ENCODE data around the gene CBFA2T3.

CBFA2T3 gene

GRCh38 chr16:88914750-88915368, 62.1 kb downstream of the CBFA2T3 start:
- no peak overlapping the region for H3K4me3 ChIP-seq (ENCODE audit: low read depth in 1 of 2, low read length in 2 of 2)
- H3K27me3 ChIP-seq (ENCODE audit: insufficient read depth, low read length, poor library complexity): no peaks in the 10 kb centered on the region
- no peaks in the 10 kb centered on the region for H3K4me1 ChIP-seq (ENCODE audit: insufficient read depth, low read length)
- H3K9me3 ChIP-seq (ENCODE audit: insufficient read depth, low read length, severe bottlenecking): no peaks in the 10 kb centered on the region
- H3K4me2 ChIP-seq (ENCODE audit: insufficient read depth, low read length): no peak overlapping the region
- H4K20me1 ChIP-seq (ENCODE audit: insufficient read depth, low read length): 0 out of 2 replicates have a peak, but pooled peaks cover 9% of the 10 kb centered on the region
- no peaks in the 10 kb centered on the region for H3K79me2 ChIP-seq (ENCODE audit: insufficient read depth, low read length)
- H3K9ac ChIP-seq (ENCODE audit: low read depth, low read length): no peak overlapping the region
- TF ChIP-seq CTCF (IDR thresholded peaks at IDR 0.05; ENCODE audit: borderline replicate concordance, extremely low read depth, low read length, poor library complexity, severe bottlenecking): no peak
- TF ChIP-seq EZH2 (IDR thresholded peaks at IDR 0.05; ENCODE audit: borderline replicate concordance, low read depth, low read length, severe bottlenecking): no peak
- no peak overlapping the region for H2AFZ ChIP-seq (ENCODE audit: low read depth, low read length)
- H3K27ac ChIP-seq (ENCODE audit: low read length): no peak overlapping the region
- DNase-seq (no peak), ATAC-seq (ENCODE audit: insufficient read depth, low read depth) (no peak)
- H3K36me3 ChIP-seq (ENCODE audit: insufficient read depth, low read length): no peaks in the 10 kb centered on the region

GRCh38 chr16:88913870-88914269, 63.1 kb downstream of the CBFA2T3 start:
- Histone ChIP-seq H3K36me3 (ENCODE audit: insufficient read depth, low read length) (no peaks in the 10 kb centered on the region), H3K9ac (ENCODE audit: low read depth, low read length) (no peak overlapping the region), H3K27me3 (ENCODE audit: insufficient read depth, low read length, poor library complexity) (no peaks in the 10 kb centered on the region), H3K4me1 (ENCODE audit: insufficient read depth, low read length) (no peaks in the 10 kb centered on the region), H3K4me3 (ENCODE audit: low read depth in 1 of 2, low read length in 2 of 2) (no peak overlapping the region), H3K27ac (ENCODE audit: low read length) (no peak overlapping the region), H3K79me2 (ENCODE audit: insufficient read depth, low read length) (no peaks in the 10 kb centered on the region), H2AFZ (ENCODE audit: low read depth, low read length) (no peak overlapping the region), H3K9me3 (ENCODE audit: insufficient read depth, low read length, severe bottlenecking) (no peaks in the 10 kb centered on the region), H4K20me1 (ENCODE audit: insufficient read depth, low read length) (0 out of 2 replicates have a peak, but pooled peaks cover 9% of the 10 kb centered on the region), H3K4me2 (ENCODE audit: insufficient read depth, low read length) (no peak overlapping the region)
- ATAC-seq (ENCODE audit: insufficient read depth, low read depth) (no peak), DNase-seq (no peak)
- TF ChIP-seq EZH2 (IDR thresholded peaks at IDR 0.05; ENCODE audit: borderline replicate concordance, low read depth, low read length, severe bottlenecking) (no peak), CTCF (IDR thresholded peaks at IDR 0.05; ENCODE audit: borderline replicate concordance, extremely low read depth, low read length, poor library complexity, severe bottlenecking) (no peak)

DNA sequence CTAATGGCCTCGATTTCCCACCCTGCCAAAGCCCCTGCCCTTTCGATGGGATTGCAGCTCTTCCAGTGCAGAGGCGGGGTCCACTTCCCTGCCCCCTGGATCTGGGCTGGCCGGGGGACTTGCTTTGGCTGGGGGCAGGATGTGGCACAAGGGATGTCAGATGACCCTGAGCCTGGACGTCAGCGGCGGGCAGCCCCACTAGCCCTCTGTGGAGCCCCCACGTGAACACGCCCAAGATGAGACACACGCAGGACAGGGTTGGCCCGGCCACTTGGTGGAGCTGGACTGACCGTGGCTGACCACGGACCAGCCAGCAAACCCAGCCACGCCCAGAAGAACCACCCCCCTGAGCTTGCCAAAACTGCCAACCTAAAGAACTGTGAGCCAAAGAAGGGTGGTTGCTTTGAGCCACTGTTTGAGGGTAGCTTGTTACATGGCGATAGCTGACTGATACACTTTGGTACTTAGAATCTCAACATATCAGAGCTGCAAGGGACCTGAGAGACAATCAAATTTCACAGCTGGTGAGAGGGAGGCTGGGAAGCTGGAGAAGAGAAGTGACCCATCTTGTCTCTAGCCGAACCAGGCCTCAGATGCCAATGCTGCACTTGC, 63.9 kb downstream of the CBFA2T3 start:
- no peak for ATAC-seq (ENCODE audit: insufficient read depth, low read depth)
- TF ChIP-seq EZH2 (IDR thresholded peaks at IDR 0.05; ENCODE audit: borderline replicate concordance, low read depth, low read length, severe bottlenecking) (no peak), CTCF (IDR thresholded peaks at IDR 0.05; ENCODE audit: borderline replicate concordance, extremely low read depth, low read length, poor library complexity, severe bottlenecking) (no peak)
- H3K4me3 ChIP-seq (ENCODE audit: low read depth in 1 of 2, low read length in 2 of 2): no peak overlapping the region
- H3K9me3 ChIP-seq (ENCODE audit: insufficient read depth, low read length, severe bottlenecking): no peaks in the 10 kb centered on the region
- no peaks in the 10 kb centered on the region for H3K4me1 ChIP-seq (ENCODE audit: insufficient read depth, low read length)
- H3K36me3 ChIP-seq (ENCODE audit: insufficient read depth, low read length): no peaks in the 10 kb centered on the region
- no peak overlapping the region for H2AFZ ChIP-seq (ENCODE audit: low read depth, low read length)
- no peaks in the 10 kb centered on the region for H3K27me3 ChIP-seq (ENCODE audit: insufficient read depth, low read length, poor library complexity)
- no peak for DNase-seq
- H4K20me1 ChIP-seq (ENCODE audit: insufficient read depth, low read length): 0 out of 2 replicates have a peak, but pooled peaks cover 12% of the 10 kb centered on the region
- no peak overlapping the region for H3K9ac ChIP-seq (ENCODE audit: low read depth, low read length)
- no peak overlapping the region for H3K27ac ChIP-seq (ENCODE audit: low read length)
- no peaks in the 10 kb centered on the region for H3K79me2 ChIP-seq (ENCODE audit: insufficient read depth, low read length)
- no peak overlapping the region for H3K4me2 ChIP-seq (ENCODE audit: insufficient read depth, low read length)

Data from DND-41 (cell line).